Measurements from ENCODE around the gene MOV10L1. TPM values are rescaled to one million over a fixed set of nuclear protein-coding genes. Genes with fewer than 3 reads are reported as not detected.

The MOV10L1 gene
- total RNA-seq, 1 donor from 2014 or later = 0.56 TPM

DNA sequence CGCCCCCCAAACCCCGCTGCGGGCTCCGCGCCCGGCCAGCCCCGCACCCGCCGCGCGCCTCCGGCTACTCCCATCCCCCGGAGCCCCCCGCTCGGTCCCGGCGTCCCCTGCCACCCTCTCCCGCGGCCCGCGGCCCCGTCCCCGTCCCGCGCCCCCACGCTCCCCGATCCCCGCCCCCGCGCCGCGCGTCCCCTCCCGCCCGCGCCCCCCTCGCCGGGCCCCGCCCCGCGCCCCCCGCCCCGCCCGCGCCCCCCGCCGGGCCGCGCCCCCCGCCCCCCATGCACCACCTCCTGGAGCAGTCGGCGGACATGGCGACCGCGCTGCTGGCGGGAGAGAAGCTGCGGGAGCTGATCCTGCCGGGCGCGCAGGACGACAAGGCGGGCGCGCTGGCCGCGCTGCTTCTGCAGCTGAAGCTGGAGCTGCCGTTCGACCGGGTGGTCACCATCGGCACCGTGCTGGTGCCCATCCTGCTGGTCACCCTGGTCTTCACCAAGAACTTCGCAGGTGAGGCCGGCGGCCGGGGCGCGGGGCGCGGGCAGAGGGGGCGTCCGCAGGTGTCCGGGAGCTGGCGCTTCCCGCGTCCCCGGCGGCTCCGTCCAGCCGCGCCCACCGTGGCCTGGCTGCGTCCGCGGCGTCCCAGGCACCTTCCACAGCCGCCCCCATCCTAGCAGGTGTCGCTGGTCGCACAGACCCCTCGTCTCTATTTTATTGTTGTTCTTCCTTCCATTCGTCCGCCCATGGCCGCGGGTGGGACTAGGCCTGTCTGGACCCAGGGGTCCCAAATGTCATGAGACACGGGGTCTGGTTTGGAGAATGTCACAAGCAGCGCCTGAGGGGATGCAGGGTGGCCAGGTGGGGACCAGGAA is 80.9 kb downstream of the MOV10L1 start, which contains the start of gene PANX2:
TSS of gene PANX2 (plus strand) at position 279 of the 866 bp plus-strand sequence. CDS start at position 279, 0 bp downstream.
- no peaks in the 10 kb centered on the region for H3K36me3 ChIP-seq
- no peaks in the 10 kb centered on the region for H3K4me1 ChIP-seq
- peak within 1 kb of the TSS; percentile 48 for H3K4me3 ChIP-seq
- ATAC-seq (peak in 1 of 2 donors; percentile 16), DNase-seq (no peak)
- H3K27me3 ChIP-seq (ENCODE audit: low read depth) = peaks cover 25% of the 10 kb centered on the region
- TF ChIP-seq, protein P1, sequence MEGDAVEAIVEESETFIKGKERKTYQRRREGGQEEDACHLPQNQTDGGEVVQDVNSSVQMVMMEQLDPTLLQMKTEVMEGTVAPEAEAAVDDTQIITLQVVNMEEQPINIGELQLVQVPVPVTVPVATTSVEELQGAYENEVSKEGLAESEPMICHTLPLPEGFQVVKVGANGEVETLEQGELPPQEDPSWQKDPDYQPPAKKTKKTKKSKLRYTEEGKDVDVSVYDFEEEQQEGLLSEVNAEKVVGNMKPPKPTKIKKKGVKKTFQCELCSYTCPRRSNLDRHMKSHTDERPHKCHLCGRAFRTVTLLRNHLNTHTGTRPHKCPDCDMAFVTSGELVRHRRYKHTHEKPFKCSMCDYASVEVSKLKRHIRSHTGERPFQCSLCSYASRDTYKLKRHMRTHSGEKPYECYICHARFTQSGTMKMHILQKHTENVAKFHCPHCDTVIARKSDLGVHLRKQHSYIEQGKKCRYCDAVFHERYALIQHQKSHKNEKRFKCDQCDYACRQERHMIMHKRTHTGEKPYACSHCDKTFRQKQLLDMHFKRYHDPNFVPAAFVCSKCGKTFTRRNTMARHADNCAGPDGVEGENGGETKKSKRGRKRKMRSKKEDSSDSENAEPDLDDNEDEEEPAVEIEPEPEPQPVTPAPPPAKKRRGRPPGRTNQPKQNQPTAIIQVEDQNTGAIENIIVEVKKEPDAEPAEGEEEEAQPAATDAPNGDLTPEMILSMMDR (IDR thresholded peaks at IDR 0.05) = no peak
- intact Hi-C loops (cut with DNase I) = no loop called here
- H3K27ac ChIP-seq = no peak within 1 kb of the TSS
- no peaks in the 10 kb centered on the region for H3K9me3 ChIP-seq

DNA sequence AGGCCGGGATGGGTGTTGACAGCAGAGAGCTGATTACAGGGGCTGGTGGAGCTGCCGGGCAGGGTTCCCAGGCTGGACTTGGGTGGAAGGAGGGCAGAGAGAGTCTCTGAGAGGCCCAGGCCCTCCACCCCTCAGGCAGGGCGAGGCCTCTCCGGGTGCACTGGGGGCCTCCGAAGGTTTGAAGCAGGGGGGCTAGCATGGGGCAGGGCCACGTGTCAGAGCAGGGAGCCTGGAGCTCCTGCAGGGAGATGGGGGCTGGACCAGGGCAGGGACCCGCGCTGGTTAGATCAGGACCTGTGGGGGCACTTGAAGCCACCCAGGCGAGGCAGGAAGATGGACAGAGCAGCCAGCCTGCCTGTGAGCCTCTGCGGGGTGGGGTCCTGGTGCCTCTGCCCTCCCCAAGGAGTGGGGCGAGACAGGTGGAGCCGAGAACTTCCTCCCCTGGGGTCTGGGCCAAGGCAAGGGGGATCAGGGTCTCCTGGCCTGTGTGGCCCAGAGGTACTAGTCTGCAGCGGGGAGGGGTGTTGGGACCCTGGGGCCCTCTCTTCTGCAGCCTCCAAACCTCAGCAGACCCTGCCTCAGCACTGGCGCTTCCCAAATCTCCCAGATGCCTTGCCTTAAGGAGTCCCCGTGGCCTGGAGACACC is 81.6 kb downstream of the MOV10L1 start:
- DNase-seq (no peak), ATAC-seq (peak; percentile 6 to 34)
- no peaks in the 10 kb centered on the region for H3K36me3 ChIP-seq
- TF ChIP-seq, protein P1 (IDR thresholded peaks at IDR 0.05) = no peak
- intact Hi-C loops (cut with DNase I) = no loop called here
- H3K27ac ChIP-seq = no peak overlapping the region
- no peak overlapping the region for H3K4me3 ChIP-seq
- peaks cover 25% of the 10 kb centered on the region for H3K27me3 ChIP-seq (ENCODE audit: low read depth)
- no peaks in the 10 kb centered on the region for H3K4me1 ChIP-seq
- no peaks in the 10 kb centered on the region for H3K9me3 ChIP-seq

DNA sequence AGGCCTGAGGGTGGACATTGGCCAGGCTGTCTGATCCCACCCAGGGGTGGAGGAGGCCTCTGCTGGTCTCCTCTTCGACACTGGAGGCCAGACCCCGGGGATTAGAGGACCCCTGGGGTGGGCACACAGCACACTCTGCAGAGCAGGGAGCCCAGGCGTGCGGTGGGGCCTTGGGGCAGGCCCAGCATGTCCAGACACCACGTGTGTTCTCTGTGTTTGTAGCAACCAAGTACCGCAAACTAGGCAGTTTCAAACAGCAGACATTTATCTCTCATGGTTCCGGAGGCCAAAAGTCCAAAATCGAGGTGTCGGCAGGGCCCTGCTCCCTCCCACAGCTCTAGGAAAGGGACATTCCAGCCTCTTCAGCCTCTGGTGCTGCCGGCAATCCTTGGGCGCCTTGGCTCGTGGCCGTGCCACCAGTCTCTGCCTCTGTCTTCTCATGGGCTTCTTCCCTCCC is 82.2 kb downstream of the MOV10L1 start:
- intact Hi-C loops (cut with DNase I) = no loop called here
- H3K27me3 ChIP-seq (ENCODE audit: low read depth) = peaks cover 30% of the 10 kb centered on the region
- TF ChIP-seq, protein P1 (IDR thresholded peaks at IDR 0.05) = no peak
- no peak overlapping the region for H3K27ac ChIP-seq
- H3K9me3 ChIP-seq = no peaks in the 10 kb centered on the region
- no peaks in the 10 kb centered on the region for H3K4me1 ChIP-seq
- ATAC-seq = peak in 1 of 2 donors; percentile 9
- no peak overlapping the region for H3K4me3 ChIP-seq
- H3K36me3 ChIP-seq = no peaks in the 10 kb centered on the region
- DNase-seq = no peak

DNA sequence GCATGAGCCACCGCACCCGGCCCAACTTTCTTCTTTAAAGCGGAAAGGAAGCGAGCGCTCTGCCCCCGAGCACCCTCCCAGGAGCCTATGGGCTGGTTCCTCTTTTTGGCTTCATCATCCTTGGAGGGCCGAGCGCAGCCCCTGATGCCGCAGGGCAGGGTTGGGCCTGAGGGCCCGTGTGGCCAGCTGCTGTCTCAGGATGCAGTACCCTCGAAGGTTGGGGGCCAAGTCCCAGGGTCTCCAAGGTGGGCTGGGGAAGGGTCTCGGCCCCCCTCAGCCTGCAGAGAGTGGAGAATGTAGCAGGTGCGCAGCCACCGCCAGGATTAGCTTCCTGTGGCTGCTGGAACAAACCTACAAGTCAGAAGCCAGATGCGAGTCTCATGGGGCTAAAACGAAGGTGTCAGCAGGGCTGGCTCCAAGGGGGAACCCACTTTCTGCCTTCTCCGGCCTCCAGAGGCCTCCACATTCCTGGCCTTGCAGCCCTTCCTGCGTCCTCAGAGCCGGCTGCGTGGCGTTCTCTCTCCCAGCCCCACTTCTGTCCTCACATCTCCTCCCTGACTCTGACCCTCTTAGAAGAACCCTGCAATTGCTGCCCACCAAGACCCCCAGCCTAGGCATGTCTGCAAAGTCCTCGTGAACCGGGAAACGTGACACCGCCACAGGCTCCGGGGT is 83.6 kb downstream of the MOV10L1 start:
- ATAC-seq = peak in 1 of 2 donors; percentile 34
- TF ChIP-seq, protein P1 (IDR thresholded peaks at IDR 0.05) = no peak
- Histone ChIP-seq H3K27ac (no peak overlapping the region), H3K4me1 (no peaks in the 10 kb centered on the region), H3K4me3 (no peak overlapping the region), H3K36me3 (no peaks in the 10 kb centered on the region), H3K9me3 (no peaks in the 10 kb centered on the region), H3K27me3 (ENCODE audit: low read depth) (peaks cover 43% of the 10 kb centered on the region)
- intact Hi-C loops (cut with DNase I) = no loop called here
- DNase-seq = peak; percentile 66

DNA sequence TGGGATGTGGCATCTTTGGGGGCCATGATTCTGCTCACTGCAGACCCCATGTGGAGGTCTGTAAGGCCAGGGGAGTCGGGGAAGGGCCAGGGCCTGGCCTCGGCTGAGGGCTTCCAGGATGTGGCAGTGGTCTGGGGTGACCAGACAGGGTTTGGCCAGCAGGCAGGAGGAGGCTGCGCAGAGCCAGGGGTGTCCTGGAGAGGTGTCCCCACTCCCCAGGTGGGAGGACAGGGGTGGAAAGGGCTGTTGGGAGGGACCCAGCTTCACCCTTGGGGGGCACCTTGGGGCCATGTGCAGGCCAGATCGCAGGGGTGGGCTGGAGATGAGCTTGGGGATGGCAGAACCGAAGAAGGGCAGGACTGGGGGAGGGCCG is 84.2 kb downstream of the MOV10L1 start:
- Histone ChIP-seq H3K4me1 (no peaks in the 10 kb centered on the region), H3K36me3 (no peaks in the 10 kb centered on the region), H3K27ac (no peak overlapping the region), H3K9me3 (no peaks in the 10 kb centered on the region), H3K4me3 (no peak overlapping the region), H3K27me3 (ENCODE audit: low read depth) (peaks cover 46% of the 10 kb centered on the region)
- ATAC-seq (no peak), DNase-seq (no peak)
- intact Hi-C loops (cut with DNase I) = no loop called here
- TF ChIP-seq, protein P1 (IDR thresholded peaks at IDR 0.05) = no peak

Data from lower lobe of right lung (tissue), 2 donors.